Tibial nerve (tissue), 4 donors: Measurements from ENCODE around the gene MACF1. TPM values are rescaled to one million over a fixed set of nuclear protein-coding genes. Genes with fewer than 3 reads are reported as not detected.

Experiments used
- DNase-seq, 2 donors: peaks; one replicate each; pipeline ENCODE4 v3.0.0-alpha.2; 2019; ENCODE audit warnings: low spot score in 2 of 2
- H3K27ac ChIP-seq, 4 donors: fragments of 200-600 bp; sonication (generic) in 3 of 4; one replicate each; pipeline ENCODE4 v1.5.1; 2017 to 2019; ENCODE audit warnings: mild to moderate bottlenecking in 1 of 4
- H3K27me3 ChIP-seq, 2 donors: fragments of 200-600 bp; sonication (generic) in 1 of 2; one replicate each; pipeline versions ENCODE4 v1.5.1 to v1.6.0; 2017 to 2019
- H3K36me3 ChIP-seq, 3 donors: fragments of 200-600 bp; sonication (generic); one replicate each; pipeline ENCODE4 v1.5.1; 2018 to 2019
- H3K4me1 ChIP-seq, 4 donors: fragments of 200-600 bp; sonication (generic) in 3 of 4; one replicate each; pipeline ENCODE4 v1.5.1; 2017 to 2019
- H3K4me3 ChIP-seq, 4 donors: fragments of 200-600 bp; sonication (generic) in 3 of 4; one replicate each; pipeline ENCODE4 v1.5.1; 2017 to 2019; ENCODE audit warnings: mild to moderate bottlenecking in 1 of 4, moderate library complexity in 1 of 4
- H3K9me3 ChIP-seq, 4 donors: fragments of 200-600 bp; sonication (generic) in 3 of 4; one replicate each; pipeline ENCODE4 v1.5.1; 2017 to 2019
- CTCF ChIP-seq, 5 experiments: fragments of 200-600 bp in 3 of 5; fragments of 450-650 bp in 2 of 5; sonication (generic) in 3 of 5; IDR thresholded peaks; one replicate each; pipeline ENCODE4 v1.5.1; 2016 to 2019; ENCODE audit warnings: antibody characterized with exemption in 5 of 5, mild to moderate bottlenecking in 3 of 5, moderate library complexity in 2 of 5
- EP300 ChIP-seq, 2 donors: sonication (generic); formaldehyde crosslinking; IDR thresholded peaks; one replicate each; pipeline ENCODE4 v1.6.1; 2017; ENCODE audit warnings: antibody characterized with exemption in 2 of 2, mild to moderate bottlenecking in 1 of 2
- POLR2A ChIP-seq, 2 donors: fragments of 450-650 bp; IDR thresholded peaks; one replicate each; pipeline ENCODE4 v1.6.1; 2017; ENCODE audit warnings: antibody characterized with exemption in 2 of 2, mild to moderate bottlenecking in 2 of 2, moderate library complexity in 2 of 2
- WGBS, 2 donors: methylation state at CpG; one replicate each; pipeline ENCODE4 v1.1.5; 2018; 5-methylcytosine and 5-hydroxymethylcytosine counted together
- total RNA-seq, 4 donors: library from RNA; depleted of rRNA; stranded (reverse); fragments of >200 nt; gene quantifications; one replicate each; pipeline ENCODE4 v1.1.0, GENCODE V29; 2016

MACF1 gene
- total RNA-seq, 4 donors from 2014 or later = 214 to 296 (median 244) TPM

DNA sequence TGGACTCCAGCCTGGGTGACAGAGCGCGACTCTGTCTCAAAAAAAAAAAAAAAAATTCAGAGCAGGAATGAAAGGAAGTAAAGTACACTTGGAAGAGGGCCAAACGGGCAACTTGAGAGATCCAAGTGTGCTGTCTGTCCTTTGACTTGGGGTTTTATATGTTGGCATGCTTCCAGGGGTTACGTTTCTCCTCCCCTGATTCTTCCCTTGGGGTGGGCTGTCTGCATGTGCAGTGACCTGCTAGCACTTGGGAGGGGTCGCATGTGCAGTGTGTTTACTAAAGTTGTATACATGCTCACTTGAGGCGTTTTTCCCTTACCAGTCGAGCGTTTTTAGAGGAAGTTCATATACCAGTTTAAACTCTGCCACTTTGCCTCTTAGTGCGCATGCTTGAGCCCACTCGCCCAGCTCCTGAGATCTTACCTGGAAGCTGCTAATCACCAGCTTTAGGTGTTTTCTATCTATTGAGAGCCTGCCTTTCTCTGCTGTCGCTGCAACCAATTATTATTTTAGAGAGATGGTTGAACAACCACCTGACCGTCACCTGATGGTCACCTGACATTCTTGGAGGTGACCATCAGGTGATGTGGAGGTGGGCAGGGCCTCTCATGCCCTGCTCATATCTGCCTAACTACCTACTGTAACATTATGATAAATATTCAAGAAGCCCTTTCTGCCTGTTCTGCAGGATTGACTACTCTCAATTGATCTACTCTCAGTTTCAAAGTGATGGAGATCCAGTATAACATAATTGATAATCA is 140.1 kb downstream of the MACF1 start:
- Histone ChIP-seq H3K27me3 (no peaks in the 10 kb centered on the region), H3K9me3 (no peaks in the 10 kb centered on the region), H3K36me3 (peaks cover 0 to 60% (median 12%) of the 10 kb centered on the region in 3 donors), H3K27ac (no peak overlapping the region), H3K4me3 (no peak overlapping the region), H3K4me1 (peaks cover 0 to 5% (median 0%) of the 10 kb centered on the region in 4 donors)
- TF ChIP-seq EP300 (IDR thresholded peaks at IDR 0.05) (no peak), CTCF (IDR thresholded peaks at IDR 0.05) (no peak), POLR2A (IDR thresholded peaks at IDR 0.05) (no peak)
- 58 to 66% methylated on average over 12 of the region's 12 CpGs for WGBS, 2 donors
- DNase-seq = no peak

- Histone ChIP-seq H3K4me3 (no peak overlapping the region), H3K27me3 (no peaks in the 10 kb centered on the region), H3K9me3 (no peaks in the 10 kb centered on the region), H3K36me3 (peaks cover 0 to 60% (median 1%) of the 10 kb centered on the region in 3 donors), H3K27ac (no peak overlapping the region), H3K4me1 (peaks cover 0 to 5% (median 0%) of the 10 kb centered on the region in 4 donors)
- WGBS, 2 donors = 45 to 100% methylated on average over 1 to 2 of the region's 2 CpGs
- no peak for DNase-seq
- TF ChIP-seq POLR2A (IDR thresholded peaks at IDR 0.05) (no peak), EP300 (IDR thresholded peaks at IDR 0.05) (no peak), CTCF (IDR thresholded peaks at IDR 0.05) (no peak)
Observed at GRCh38 chr1:39346872-39347271, 142.4 kb downstream of the MACF1 start.

DNA sequence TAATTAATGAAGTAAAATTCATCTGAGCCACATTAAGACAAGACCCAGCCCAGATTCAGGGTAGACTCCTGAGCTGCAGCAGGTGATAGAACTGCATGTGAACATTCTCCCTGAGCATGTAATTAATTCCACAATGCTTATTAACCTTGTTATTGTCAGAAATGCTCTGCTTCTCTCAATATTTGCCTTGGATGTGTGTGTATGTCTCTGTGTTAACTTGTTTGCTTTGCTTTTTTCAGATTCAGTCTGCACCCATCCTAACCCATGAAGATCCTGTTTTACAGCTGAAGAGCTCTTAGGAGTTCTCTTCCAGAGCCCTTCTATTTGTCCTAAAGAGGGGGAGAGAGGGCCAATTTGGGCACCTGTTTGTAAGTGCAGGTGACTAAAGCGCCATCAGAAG is 143.8 kb downstream of the MACF1 start:
- no peak for TF ChIP-seq POLR2A (IDR thresholded peaks at IDR 0.05)
- no peak for TF ChIP-seq EP300 (IDR thresholded peaks at IDR 0.05)
- no peak for TF ChIP-seq CTCF (IDR thresholded peaks at IDR 0.05)
- Histone ChIP-seq H3K4me1 (peaks cover 0 to 5% (median 0%) of the 10 kb centered on the region in 4 donors), H3K27ac (no peak overlapping the region), H3K27me3 (no peaks in the 10 kb centered on the region), H3K36me3 (peaks cover 0 to 61% (median 7%) of the 10 kb centered on the region in 3 donors), H3K9me3 (no peaks in the 10 kb centered on the region), H3K4me3 (no peak overlapping the region)
- 96% methylated on average over 1 of the region's 1 CpG for WGBS, 2 donors
- DNase-seq = no peak

- Histone ChIP-seq H3K4me1 (no peaks in the 10 kb centered on the region), H3K27ac (no peak overlapping the region), H3K4me3 (no peak overlapping the region), H3K36me3 (peaks cover 0 to 81% (median 22%) of the 10 kb centered on the region in 3 donors), H3K27me3 (no peaks in the 10 kb centered on the region), H3K9me3 (no peaks in the 10 kb centered on the region)
- TF ChIP-seq POLR2A (IDR thresholded peaks at IDR 0.05) (no peak), CTCF (IDR thresholded peaks at IDR 0.05) (no peak), EP300 (IDR thresholded peaks at IDR 0.05) (no peak)
- 89% methylated on average over 3 of the region's 3 CpGs for WGBS, 2 donors
- DNase-seq = no peak
Observed at GRCh38 chr1:39352881-39353280, 148.4 kb downstream of the MACF1 start.

DNA sequence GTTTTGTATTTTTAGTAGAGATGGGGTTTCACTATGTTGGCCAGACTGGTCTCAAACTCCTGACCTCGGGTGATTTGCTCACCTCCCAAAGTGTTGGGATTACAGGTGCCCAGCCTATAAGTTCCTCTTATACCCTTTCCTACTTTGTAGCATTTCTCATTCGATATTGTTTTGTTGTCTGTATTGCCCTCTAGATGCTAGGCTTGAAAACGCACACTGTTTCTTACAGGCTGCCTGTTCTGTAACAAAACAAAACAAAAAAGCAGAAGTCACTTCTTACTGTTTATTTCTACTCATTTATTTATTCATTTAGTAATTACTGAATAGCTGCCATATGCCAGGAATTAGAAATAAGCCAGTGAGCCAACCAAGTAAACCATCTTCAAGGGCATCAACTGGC is 150.1 kb downstream of the MACF1 start:
- Histone ChIP-seq H3K27ac (no peak overlapping the region), H3K4me1 (no peaks in the 10 kb centered on the region)
- 46 to 76% methylated on average over 3 of the region's 3 CpGs for WGBS, 2 donors

More for the DNA sequence above, 150.1 kb downstream of the MACF1 start:
- Histone ChIP-seq H3K4me3 (no peak overlapping the region), H3K27me3 (no peaks in the 10 kb centered on the region), H3K36me3 (peaks cover 0 to 81% (median 27%) of the 10 kb centered on the region in 3 donors), H3K9me3 (no peaks in the 10 kb centered on the region)
- TF ChIP-seq CTCF (IDR thresholded peaks at IDR 0.05) (peak in 1 of 5 experiments; percentile 25), POLR2A (IDR thresholded peaks at IDR 0.05) (no peak), EP300 (IDR thresholded peaks at IDR 0.05) (no peak)
- no peak for DNase-seq
